ENCODE measurements around the gene FHIT. TPM values are rescaled to one million over a fixed set of nuclear protein-coding genes. Genes with fewer than 3 reads are reported as not detected.

Gene FHIT
- total RNA-seq, 1 experiment from 2014 or later: 3.6 TPM

DNA sequence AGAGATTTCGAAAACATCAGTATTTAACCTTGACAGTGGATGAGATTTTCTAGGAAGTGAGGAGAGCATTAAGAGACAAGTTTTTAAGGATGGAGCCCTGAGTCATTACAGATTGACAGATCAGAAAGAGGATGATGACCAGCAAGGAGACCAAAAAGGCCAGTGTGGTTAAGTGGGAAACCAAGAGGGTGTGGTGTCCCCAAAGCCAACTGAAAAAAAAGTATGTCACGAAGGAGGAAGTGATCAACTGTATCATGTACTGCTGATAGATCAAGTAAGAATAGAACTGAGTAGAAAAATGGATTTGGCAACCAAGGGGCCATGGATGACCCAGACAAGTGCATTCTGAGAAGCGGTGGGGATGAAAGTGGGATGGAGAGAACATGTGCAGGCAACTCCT is 491.8 kb downstream of the FHIT start:
- H3K4me1 ChIP-seq (ENCODE audit: insufficient read depth, low read length): no peaks in the 10 kb centered on the region; the same call in 1 of the 2 replicates
- ChIA-PET CTCF (no interaction called here), POLR2A (ENCODE audit: unreplicated experiment) (no interaction called here)
- H3F3A ChIP-seq (ENCODE audit: low read length, unreplicated experiment): no peaks in the 10 kb centered on the region
- no TSS peak for BruUV-seq (replicated peaks)
- no peak overlapping the region for H3K9ac ChIP-seq (ENCODE audit: low read length)
- H2AFZ ChIP-seq (ENCODE audit: low read length): no peak overlapping the region
- DNase-seq: no peak
- H3K9me3 ChIP-seq (ENCODE audit: low read length): no peaks in the 10 kb centered on the region
- intact Hi-C loops (cut with micrococcal nuclease): no loop called here
- no peak overlapping the region for H3K27ac ChIP-seq (ENCODE audit: low read length)
- no peaks in the 10 kb centered on the region for H3K79me2 ChIP-seq (ENCODE audit: low read length)
- no peaks in the 10 kb centered on the region for H3K36me3 ChIP-seq (ENCODE audit: low read depth, low read length)
- no peaks in the 10 kb centered on the region for H3K27me3 ChIP-seq (ENCODE audit: low read length)
- TF ChIP-seq EZH2 (IDR thresholded peaks at IDR 0.05; ENCODE audit: low read length, unreplicated experiment) (no peak), EZH2phosphoT487 (IDR thresholded peaks at IDR 0.05; ENCODE audit: borderline replicate concordance, low read length) (no peak)
- TF ChIP-seq, protein P1, sequence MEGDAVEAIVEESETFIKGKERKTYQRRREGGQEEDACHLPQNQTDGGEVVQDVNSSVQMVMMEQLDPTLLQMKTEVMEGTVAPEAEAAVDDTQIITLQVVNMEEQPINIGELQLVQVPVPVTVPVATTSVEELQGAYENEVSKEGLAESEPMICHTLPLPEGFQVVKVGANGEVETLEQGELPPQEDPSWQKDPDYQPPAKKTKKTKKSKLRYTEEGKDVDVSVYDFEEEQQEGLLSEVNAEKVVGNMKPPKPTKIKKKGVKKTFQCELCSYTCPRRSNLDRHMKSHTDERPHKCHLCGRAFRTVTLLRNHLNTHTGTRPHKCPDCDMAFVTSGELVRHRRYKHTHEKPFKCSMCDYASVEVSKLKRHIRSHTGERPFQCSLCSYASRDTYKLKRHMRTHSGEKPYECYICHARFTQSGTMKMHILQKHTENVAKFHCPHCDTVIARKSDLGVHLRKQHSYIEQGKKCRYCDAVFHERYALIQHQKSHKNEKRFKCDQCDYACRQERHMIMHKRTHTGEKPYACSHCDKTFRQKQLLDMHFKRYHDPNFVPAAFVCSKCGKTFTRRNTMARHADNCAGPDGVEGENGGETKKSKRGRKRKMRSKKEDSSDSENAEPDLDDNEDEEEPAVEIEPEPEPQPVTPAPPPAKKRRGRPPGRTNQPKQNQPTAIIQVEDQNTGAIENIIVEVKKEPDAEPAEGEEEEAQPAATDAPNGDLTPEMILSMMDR (conservative IDR thresholded peaks at IDR 0.05; ENCODE audit: low read depth, low read length): no peak
- H3K4me2 ChIP-seq (ENCODE audit: low read length): no peak overlapping the region
- no peaks in the 10 kb centered on the region for H4K20me1 ChIP-seq (ENCODE audit: low read length)
- ATAC-seq: no peak
- H3K4me3 ChIP-seq (ENCODE audit: low read length): no peak overlapping the region
- H3K9me2 ChIP-seq (replicated peaks; ENCODE audit: low read length): no peaks in the 10 kb centered on the region

DNA sequence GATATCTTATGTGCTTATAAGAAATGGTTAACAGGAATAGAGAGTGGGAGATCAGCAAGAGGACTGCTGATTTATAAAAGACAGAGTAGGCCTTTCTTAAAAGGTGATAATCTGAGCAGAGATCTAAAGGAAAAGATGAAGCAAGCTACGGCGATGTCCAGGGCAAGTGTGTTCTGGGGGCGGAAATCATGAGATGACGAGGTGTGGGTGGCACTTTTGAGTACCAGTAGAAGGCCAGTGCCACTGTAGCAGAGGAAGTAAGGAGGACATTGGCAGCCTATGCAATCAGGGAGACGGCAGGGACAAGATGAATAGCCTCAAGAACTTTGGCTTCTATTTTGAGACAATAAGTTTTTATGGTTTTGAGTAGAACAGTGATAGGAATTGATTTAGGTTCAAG is 492.4 kb downstream of the FHIT start:
- Histone ChIP-seq H3K9me3 (ENCODE audit: low read length) (no peaks in the 10 kb centered on the region), H3K4me2 (ENCODE audit: low read length) (no peak overlapping the region), H3K9me2 (replicated peaks; ENCODE audit: low read length) (no peaks in the 10 kb centered on the region), H3K27ac (ENCODE audit: low read length) (no peak overlapping the region), H3K79me2 (ENCODE audit: low read length) (no peaks in the 10 kb centered on the region), H3F3A (ENCODE audit: low read length, unreplicated experiment) (no peaks in the 10 kb centered on the region), H3K27me3 (ENCODE audit: low read length) (no peaks in the 10 kb centered on the region), H4K20me1 (ENCODE audit: low read length) (no peaks in the 10 kb centered on the region), H3K9ac (ENCODE audit: low read length) (no peak overlapping the region), H2AFZ (ENCODE audit: low read length) (no peak overlapping the region), H3K36me3 (ENCODE audit: low read depth, low read length) (no peaks in the 10 kb centered on the region), H3K4me3 (ENCODE audit: low read length) (no peak overlapping the region), H3K4me1 (ENCODE audit: insufficient read depth, low read length) (no peaks in the 10 kb centered on the region; the same call in 1 of the 2 replicates)
- DNase-seq (no peak), ATAC-seq (no peak)
- BruUV-seq (replicated peaks): no TSS peak
- no peak for TF ChIP-seq EZH2 (IDR thresholded peaks at IDR 0.05; ENCODE audit: low read length, unreplicated experiment)
- TF ChIP-seq, protein P1 (conservative IDR thresholded peaks at IDR 0.05; ENCODE audit: low read depth, low read length): no peak
- TF ChIP-seq EZH2phosphoT487 (IDR thresholded peaks at IDR 0.05; ENCODE audit: borderline replicate concordance, low read length): no peak
- ChIA-PET POLR2A (ENCODE audit: unreplicated experiment) (no interaction called here), CTCF (no interaction called here)
- intact Hi-C loops (cut with micrococcal nuclease): no loop called here

DNA sequence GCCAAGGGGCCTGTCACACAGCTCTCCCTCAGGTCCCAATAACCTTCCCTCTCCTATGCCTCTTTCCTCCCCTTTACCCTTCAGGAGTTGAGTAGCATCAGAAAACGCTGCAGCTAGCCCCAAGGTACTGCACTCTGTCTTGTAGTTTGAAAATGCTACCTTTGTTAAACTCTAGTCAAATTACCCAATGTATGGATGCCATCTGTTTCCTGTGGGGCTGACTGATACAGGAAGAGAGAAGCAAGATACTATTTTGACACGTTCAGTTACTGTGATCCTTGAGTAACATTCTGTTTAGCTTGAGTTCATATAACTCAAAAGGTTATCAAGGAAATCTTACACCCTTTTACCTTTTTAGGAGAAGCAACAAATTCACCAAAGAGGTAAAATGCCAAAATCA is 493.1 kb downstream of the FHIT start:
- ATAC-seq: no peak
- TF ChIP-seq, protein P1 (conservative IDR thresholded peaks at IDR 0.05; ENCODE audit: low read depth, low read length): no peak
- TF ChIP-seq EZH2phosphoT487 (IDR thresholded peaks at IDR 0.05; ENCODE audit: borderline replicate concordance, low read length) (no peak), EZH2 (IDR thresholded peaks at IDR 0.05; ENCODE audit: low read length, unreplicated experiment) (no peak)

More for the DNA sequence above, 493.1 kb downstream of the FHIT start:
- POLR2A ChIA-PET (ENCODE audit: unreplicated experiment): no interaction called here
- no peaks in the 10 kb centered on the region for H4K20me1 ChIP-seq (ENCODE audit: low read length)
- no peaks in the 10 kb centered on the region for H3F3A ChIP-seq (ENCODE audit: low read length, unreplicated experiment)
- H3K9ac ChIP-seq (ENCODE audit: low read length): no peak overlapping the region
- intact Hi-C loops (cut with micrococcal nuclease): no loop called here
- CTCF ChIA-PET: no interaction called here
- no peaks in the 10 kb centered on the region for H3K9me2 ChIP-seq (replicated peaks; ENCODE audit: low read length)
- H2AFZ ChIP-seq (ENCODE audit: low read length): no peak overlapping the region
- no peaks in the 10 kb centered on the region for H3K9me3 ChIP-seq (ENCODE audit: low read length)
- H3K4me3 ChIP-seq (ENCODE audit: low read length): no peak overlapping the region
- no peak overlapping the region for H3K27ac ChIP-seq (ENCODE audit: low read length)
- no peaks in the 10 kb centered on the region for H3K79me2 ChIP-seq (ENCODE audit: low read length)
- no peak overlapping the region for H3K4me2 ChIP-seq (ENCODE audit: low read length)
- no peaks in the 10 kb centered on the region; the same call in 1 of the 2 replicates for H3K4me1 ChIP-seq (ENCODE audit: insufficient read depth, low read length)
- no TSS peak for BruUV-seq (replicated peaks)
- H3K36me3 ChIP-seq (ENCODE audit: low read depth, low read length): no peaks in the 10 kb centered on the region
- H3K27me3 ChIP-seq (ENCODE audit: low read length): no peaks in the 10 kb centered on the region
- DNase-seq: no peak

Measured in PC-3 (cell line).